HEK293 (cell line): ENCODE data around the gene RPS6KA2.

Experiments used
- ZNF223 ChIP-seq: fragments of 450-650 bp; formaldehyde crosslinking; IDR thresholded peaks from 2 replicates; pipeline ENCODE4 v1.5.1; 2016; ENCODE audit warnings: missing biosample characterization, missing genetic modification characterization
- ZNF610 ChIP-seq: fragments of 450-650 bp; formaldehyde crosslinking; IDR thresholded peaks from 2 replicates; pipeline ENCODE4 v1.5.1; 2016; ENCODE audit warnings: missing biosample characterization, missing genetic modification characterization, borderline replicate concordance

DNA sequence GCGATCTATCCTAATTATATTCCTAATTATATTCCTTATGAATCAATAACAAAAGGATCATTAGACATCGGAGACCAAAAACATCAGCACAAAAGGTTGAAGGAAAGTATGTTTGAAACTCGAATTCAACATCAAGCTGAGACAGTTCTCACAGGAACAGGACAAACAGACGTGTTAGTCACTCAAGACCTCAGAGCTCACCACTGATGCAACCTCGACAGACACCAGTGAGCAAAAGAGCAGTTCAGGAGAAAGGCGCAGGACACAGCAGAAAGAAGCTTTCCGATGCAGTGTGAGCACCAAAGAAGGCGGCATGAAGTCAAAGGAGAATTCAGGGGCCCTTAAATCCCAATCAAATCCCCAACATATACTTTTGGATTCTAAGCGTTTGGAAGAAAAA, 34.2 kb downstream of the RPS6KA2 start:
- TF ChIP-seq ZNF610 (tag by site-specific recombination) (no peak), ZNF223 (no peak)
